Measurements from ENCODE around the gene PLPP4.

Gene PLPP4

GRCh38 chr10:120422457-120422856, 34.6 kb upstream of the PLPP4 start:
- Histone ChIP-seq H3K27ac (ENCODE audit: low read length) (no peak overlapping the region), H3K4me2 (ENCODE audit: insufficient read depth, low read length) (no peak overlapping the region), H3K4me3 (ENCODE audit: low read depth in 1 of 2, low read length in 2 of 2) (no peak overlapping the region), H4K20me1 (ENCODE audit: insufficient read depth, low read length) (no peaks in the 10 kb centered on the region), H3K36me3 (ENCODE audit: insufficient read depth, low read length) (no peaks in the 10 kb centered on the region), H3K79me2 (ENCODE audit: insufficient read depth, low read length) (no peaks in the 10 kb centered on the region), H3K9me3 (ENCODE audit: insufficient read depth, low read length, severe bottlenecking) (no peaks in the 10 kb centered on the region), H3K9ac (ENCODE audit: low read depth, low read length) (no peak overlapping the region), H3K27me3 (ENCODE audit: insufficient read depth, low read length, poor library complexity) (peaks cover 17% of the 10 kb centered on the region), H3K4me1 (ENCODE audit: insufficient read depth, low read length) (no peaks in the 10 kb centered on the region), H2AFZ (ENCODE audit: low read depth, low read length) (no peak overlapping the region)
- TF ChIP-seq CTCF (IDR thresholded peaks at IDR 0.05; ENCODE audit: borderline replicate concordance, extremely low read depth, low read length, poor library complexity, severe bottlenecking) (no peak), EZH2 (IDR thresholded peaks at IDR 0.05; ENCODE audit: borderline replicate concordance, low read depth, low read length, severe bottlenecking) (no peak)
- no peak for DNase-seq
- ATAC-seq (ENCODE audit: insufficient read depth, low read depth) = no peak

DNA sequence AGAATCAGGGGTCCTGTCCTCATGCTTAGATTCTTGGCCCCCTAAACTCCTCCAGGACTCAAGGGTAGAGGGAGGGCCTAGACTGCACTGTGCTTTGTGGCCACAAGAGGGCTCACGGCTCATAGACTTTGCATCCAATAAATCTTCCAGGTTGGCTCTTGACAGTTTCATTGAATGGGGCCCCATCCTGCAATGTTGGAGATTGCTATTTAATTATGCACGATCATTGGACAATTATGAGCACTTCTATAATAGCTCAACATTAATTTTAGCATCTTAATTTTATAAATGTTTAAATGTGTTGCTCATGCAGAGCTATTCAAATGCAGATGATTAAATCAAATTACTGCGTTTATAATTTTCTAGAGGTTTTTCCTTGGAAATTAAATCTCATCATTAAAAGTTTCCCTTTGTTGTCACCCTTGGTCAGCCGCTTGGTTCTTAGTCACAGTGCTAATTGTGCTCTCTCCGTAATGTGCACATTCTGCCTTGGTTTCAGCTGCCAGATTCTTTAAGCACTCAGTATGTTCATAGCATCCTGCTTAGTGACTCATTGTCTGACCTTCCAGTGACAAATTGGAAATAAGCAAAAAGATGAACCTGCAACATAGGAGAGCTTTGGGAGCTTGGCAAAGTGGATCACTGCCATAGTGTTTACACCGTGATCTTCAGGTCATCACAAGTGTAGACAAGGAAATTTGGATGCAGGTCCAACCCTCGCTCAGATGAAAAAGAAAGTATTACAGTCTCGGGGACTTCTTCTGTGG, 33.4 kb upstream of the PLPP4 start:
- H3K9me3 ChIP-seq (ENCODE audit: insufficient read depth, low read length, severe bottlenecking) = no peaks in the 10 kb centered on the region
- no peaks in the 10 kb centered on the region for H3K4me1 ChIP-seq (ENCODE audit: insufficient read depth, low read length)
- no peak overlapping the region for H2AFZ ChIP-seq (ENCODE audit: low read depth, low read length)
- no peak overlapping the region for H3K4me3 ChIP-seq (ENCODE audit: low read depth in 1 of 2, low read length in 2 of 2)
- H3K27me3 ChIP-seq (ENCODE audit: insufficient read depth, low read length, poor library complexity) = peaks cover 11% of the 10 kb centered on the region
- H4K20me1 ChIP-seq (ENCODE audit: insufficient read depth, low read length) = no peaks in the 10 kb centered on the region
- H3K27ac ChIP-seq (ENCODE audit: low read length) = no peak overlapping the region
- peak; percentile 70; the same call in 2 of the 3 replicates for ATAC-seq (ENCODE audit: insufficient read depth, low read depth)
- no peaks in the 10 kb centered on the region for H3K36me3 ChIP-seq (ENCODE audit: insufficient read depth, low read length)
- peak; percentile 46 for DNase-seq
- TF ChIP-seq CTCF (IDR thresholded peaks at IDR 0.05; ENCODE audit: borderline replicate concordance, extremely low read depth, low read length, poor library complexity, severe bottlenecking) (peak; percentile 95), EZH2 (IDR thresholded peaks at IDR 0.05; ENCODE audit: borderline replicate concordance, low read depth, low read length, severe bottlenecking) (no peak)
- H3K4me2 ChIP-seq (ENCODE audit: insufficient read depth, low read length) = no peak overlapping the region
- H3K9ac ChIP-seq (ENCODE audit: low read depth, low read length) = no peak overlapping the region
- no peaks in the 10 kb centered on the region for H3K79me2 ChIP-seq (ENCODE audit: insufficient read depth, low read length)

DNA sequence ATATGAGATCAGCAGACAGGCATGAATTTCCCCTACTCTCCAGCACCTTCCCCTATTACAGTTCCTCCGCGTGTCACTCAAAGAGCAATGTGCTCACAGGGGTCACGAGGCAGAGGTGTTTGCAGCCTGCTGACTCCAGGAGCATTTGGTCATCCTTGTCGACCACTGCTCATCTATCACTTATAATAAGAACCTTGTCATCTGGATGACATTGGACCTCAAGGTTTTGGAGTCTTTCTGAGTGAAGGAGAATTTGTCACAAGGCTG, 32.9 kb upstream of the PLPP4 start:
- Histone ChIP-seq H3K36me3 (ENCODE audit: insufficient read depth, low read length) (no peaks in the 10 kb centered on the region), H3K4me2 (ENCODE audit: insufficient read depth, low read length) (no peak overlapping the region), H3K4me1 (ENCODE audit: insufficient read depth, low read length) (no peaks in the 10 kb centered on the region), H3K9ac (ENCODE audit: low read depth, low read length) (no peak overlapping the region), H3K27me3 (ENCODE audit: insufficient read depth, low read length, poor library complexity) (peaks cover 7% of the 10 kb centered on the region), H3K27ac (ENCODE audit: low read length) (no peak overlapping the region), H3K4me3 (ENCODE audit: low read depth in 1 of 2, low read length in 2 of 2) (no peak overlapping the region), H4K20me1 (ENCODE audit: insufficient read depth, low read length) (no peaks in the 10 kb centered on the region), H3K79me2 (ENCODE audit: insufficient read depth, low read length) (no peaks in the 10 kb centered on the region), H2AFZ (ENCODE audit: low read depth, low read length) (no peak overlapping the region), H3K9me3 (ENCODE audit: insufficient read depth, low read length, severe bottlenecking) (no peaks in the 10 kb centered on the region)
- ATAC-seq (ENCODE audit: insufficient read depth, low read depth) = no peak
- TF ChIP-seq EZH2 (IDR thresholded peaks at IDR 0.05; ENCODE audit: borderline replicate concordance, low read depth, low read length, severe bottlenecking) = no peak
- no peak for DNase-seq

GRCh38 chr10:120426306-120426705, 30.7 kb upstream of the PLPP4 start:
- ATAC-seq (ENCODE audit: insufficient read depth, low read depth) (no peak), DNase-seq (no peak)
- Histone ChIP-seq H3K9ac (ENCODE audit: low read depth, low read length) (no peak overlapping the region), H3K36me3 (ENCODE audit: insufficient read depth, low read length) (no peaks in the 10 kb centered on the region), H3K27me3 (ENCODE audit: insufficient read depth, low read length, poor library complexity) (peaks cover 8% of the 10 kb centered on the region), H3K4me2 (ENCODE audit: insufficient read depth, low read length) (no peak overlapping the region), H3K9me3 (ENCODE audit: insufficient read depth, low read length, severe bottlenecking) (no peaks in the 10 kb centered on the region), H3K4me3 (ENCODE audit: low read depth in 1 of 2, low read length in 2 of 2) (no peak overlapping the region), H3K4me1 (ENCODE audit: insufficient read depth, low read length) (no peaks in the 10 kb centered on the region), H3K79me2 (ENCODE audit: insufficient read depth, low read length) (no peaks in the 10 kb centered on the region), H3K27ac (ENCODE audit: low read length) (no peak overlapping the region), H4K20me1 (ENCODE audit: insufficient read depth, low read length) (no peaks in the 10 kb centered on the region), H2AFZ (ENCODE audit: low read depth, low read length) (no peak overlapping the region)
- no peak for TF ChIP-seq EZH2 (IDR thresholded peaks at IDR 0.05; ENCODE audit: borderline replicate concordance, low read depth, low read length, severe bottlenecking)
- no peak for TF ChIP-seq CTCF (IDR thresholded peaks at IDR 0.05; ENCODE audit: borderline replicate concordance, extremely low read depth, low read length, poor library complexity, severe bottlenecking)

All from DND-41 (cell line).